ENCODE results near the gene WDSUB1.

The WDSUB1 gene

DNA sequence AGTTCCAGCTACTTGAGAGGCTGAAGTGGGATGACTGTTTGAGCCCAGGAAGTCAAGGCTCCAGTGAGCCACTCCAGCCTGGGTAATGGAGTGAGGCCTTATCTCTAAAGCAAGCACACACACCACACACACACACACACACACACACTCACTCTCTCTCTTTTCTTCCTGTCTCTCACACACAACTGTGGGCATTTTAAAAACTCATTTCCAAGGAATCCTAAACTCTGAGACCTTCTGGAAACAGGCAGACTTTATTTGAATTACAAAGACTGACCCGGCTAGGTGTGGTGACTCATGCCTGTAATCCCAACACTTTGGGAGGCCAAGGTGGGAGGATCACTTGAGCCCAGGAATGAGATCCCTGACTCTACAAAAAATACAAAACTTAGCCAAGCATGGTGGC lies 21.3 kb downstream of the WDSUB1 start:
- no peak for DNase-seq

DNA sequence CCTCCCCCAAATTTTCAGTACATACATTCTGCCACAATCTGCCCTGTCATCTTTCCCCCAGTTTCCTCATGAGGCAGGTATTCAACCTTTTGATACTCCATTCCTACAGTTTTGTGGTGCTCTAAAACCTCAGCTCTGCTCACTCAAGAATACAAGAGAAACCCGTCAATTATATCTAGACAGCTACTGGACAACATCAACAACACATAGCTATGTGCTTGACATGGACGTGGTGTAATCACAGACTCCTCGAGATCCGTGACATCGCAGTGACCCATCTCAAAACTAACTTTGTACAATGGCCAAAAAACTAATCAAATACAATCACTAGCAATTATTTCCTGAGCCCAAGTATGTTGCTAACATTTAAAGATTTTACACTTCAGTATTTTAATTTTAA lies 23.6 kb downstream of the WDSUB1 start:
- DNase-seq = no peak

- DNase-seq = no peak
Observed at GRCh38 chr2:159262226-159262625, 24.3 kb downstream of the WDSUB1 start.

- no peak for DNase-seq
Observed at GRCh38 chr2:159256159-159256558, 30.3 kb downstream of the WDSUB1 start.

GRCh38 chr2:159252905-159253304 lies 33.6 kb downstream of the WDSUB1 start:
- no peak for DNase-seq

- DNase-seq = no peak
Observed at GRCh38 chr2:159251296-159252173, 35.0 kb downstream of the WDSUB1 start.

GRCh38 chr2:159249990-159250715 lies 36.4 kb downstream of the WDSUB1 start:
- DNase-seq = no peak

DNA sequence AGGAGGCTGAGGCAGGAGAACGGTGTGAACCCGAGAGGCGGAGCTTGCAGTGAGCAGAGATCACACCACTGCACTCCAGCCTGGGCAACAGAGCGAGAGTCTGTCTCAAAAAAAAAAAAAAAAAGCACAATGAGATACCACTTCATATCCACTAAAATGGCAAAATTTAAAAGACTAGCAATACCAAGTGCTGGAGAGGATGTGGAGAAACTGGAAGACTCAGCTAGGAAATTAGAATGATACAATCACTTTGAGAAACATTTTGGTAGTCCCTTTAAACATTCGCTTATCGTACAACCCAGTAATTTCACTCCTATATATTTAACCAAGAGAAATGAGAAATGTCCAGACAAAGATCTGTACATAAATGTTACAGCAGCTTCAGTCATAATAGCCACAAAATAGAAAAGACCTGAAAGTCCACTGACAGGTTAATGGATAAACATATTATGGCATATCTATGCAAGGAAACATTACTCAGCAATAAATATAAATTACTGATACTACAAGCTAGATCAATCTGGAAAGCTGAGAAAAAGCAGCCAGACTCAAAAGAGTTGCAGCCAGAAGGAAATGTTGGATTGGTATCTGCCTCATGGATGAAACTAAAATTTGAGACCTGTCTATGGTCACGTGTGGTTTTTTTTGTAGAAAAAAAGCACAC lies 40.0 kb downstream of the WDSUB1 start:
- no peak for DNase-seq

GRCh38 chr2:159243529-159243928 lies 43.0 kb downstream of the WDSUB1 start:
- no peak for DNase-seq

DNA sequence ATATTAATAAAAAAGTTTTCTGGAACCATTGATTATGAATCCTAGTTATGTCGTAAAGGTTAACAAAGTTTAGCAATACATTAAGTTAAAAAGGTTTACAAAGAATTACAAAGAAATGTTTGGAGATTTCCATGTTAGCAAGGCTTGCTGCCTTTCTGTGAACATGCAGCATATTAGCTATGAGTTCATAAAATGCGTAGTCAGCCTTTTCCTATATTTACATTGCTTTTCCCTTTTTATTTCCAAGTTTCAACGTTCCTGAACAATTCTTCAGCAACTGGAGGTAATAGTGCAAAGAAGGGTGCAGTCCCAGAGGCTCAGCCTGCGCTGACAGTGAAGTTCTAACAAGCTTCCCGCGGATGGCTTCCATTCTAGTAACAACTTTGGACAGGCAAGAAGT lies 51.6 kb downstream of the WDSUB1 start:
- no peak for DNase-seq

GRCh38 chr2:159232456-159233170 lies 53.9 kb downstream of the WDSUB1 start:
- DNase-seq = no peak

DNA sequence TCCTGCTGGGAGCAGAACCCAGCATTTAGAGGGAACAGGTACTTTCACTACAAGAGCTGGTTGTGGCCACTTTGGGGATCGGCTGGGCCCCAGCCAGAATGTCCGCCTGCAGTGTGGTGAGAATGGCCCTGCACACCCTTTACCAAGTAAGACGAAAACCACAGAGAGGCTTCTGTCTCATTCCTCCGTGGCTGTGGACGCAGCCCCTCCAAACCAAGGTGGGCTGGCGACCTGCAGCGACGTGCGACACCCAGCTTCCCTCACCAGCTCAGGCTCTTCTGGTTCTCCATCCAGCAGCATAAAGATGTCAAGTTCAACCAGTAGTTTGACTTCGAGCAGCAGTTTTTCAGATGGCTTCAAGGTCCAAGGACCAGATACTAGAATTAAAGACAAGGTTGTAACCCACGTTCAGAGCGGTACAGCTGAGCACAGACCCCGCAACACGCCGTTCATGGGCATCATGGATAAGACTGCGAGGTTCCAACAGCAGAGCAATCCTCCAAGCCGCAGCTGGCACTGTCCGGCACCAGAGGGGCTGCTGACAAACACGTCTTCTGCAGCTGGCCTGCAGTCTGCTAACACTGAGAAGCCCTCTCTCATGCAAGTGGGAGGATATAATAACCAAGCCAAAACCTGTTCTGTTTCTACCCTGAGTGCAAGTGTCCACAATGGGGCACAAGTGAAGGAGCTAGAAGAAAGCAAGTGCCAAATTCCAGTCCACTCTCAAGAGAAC lies 56.2 kb downstream of the WDSUB1 start:
- no peak for DNase-seq

DNA sequence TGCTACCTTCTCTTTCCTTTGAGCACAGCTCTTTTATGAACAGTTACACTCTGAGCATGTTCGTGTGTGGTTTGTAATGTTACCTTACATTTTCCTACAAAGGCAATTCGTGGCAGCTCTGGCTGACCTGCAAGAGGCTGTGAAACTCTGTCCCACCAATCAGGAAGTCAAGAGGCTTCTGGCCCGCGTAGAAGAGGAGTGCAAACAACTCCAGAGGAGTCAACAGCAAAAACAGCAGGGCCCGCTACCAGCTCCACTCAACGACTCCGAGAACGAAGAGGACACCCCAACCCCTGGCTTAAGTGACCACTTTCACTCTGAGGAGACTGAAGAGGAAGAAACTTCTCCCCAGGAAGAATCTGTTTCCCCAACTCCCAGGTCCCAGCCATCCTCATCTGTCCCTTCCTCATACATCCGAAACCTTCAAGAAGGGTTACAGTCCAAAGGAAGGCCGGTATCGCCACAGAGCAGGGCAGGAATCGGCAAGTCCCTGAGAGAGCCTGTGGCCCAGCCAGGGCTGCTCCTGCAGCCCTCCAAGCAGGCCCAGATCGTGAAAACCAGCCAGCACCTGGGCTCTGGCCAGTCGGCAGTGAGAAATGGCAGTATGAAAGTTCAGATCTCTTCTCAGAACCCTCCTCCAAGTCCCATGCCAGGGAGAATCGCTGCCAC lies 56.9 kb downstream of the WDSUB1 start:
- no peak for DNase-seq

DNA sequence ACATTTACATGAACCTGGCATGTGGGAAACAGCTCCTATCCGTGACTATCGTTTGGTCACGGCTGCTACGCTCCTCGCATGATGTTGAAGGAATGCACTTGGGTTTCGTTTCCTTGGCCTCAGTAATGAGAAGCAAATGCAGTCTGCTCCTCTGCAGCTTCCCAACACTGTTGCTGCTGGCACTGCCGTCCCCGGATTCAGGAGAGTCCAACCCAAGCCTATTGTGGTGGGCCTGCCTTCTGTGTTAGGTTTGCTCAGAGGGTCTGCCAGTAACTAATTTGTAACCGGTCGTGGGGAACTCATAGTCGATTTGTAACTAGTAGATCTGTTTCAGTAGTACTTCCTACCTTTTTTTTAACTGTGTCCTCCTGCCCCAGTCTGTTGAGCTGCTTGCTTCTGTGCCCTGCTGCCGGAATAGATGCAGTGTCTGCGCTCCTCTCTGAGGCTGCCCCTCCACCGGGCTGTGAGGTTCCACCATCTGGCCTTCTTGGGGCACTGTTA lies 58.4 kb downstream of the WDSUB1 start:
- DNase-seq = no peak

GRCh38 chr2:159227467-159227866 lies 59.0 kb downstream of the WDSUB1 start:
- no peak for DNase-seq

- peak; percentile 84 for DNase-seq
Observed at GRCh38 chr2:159226608-159227385, 59.7 kb downstream of the WDSUB1 start.

DNA sequence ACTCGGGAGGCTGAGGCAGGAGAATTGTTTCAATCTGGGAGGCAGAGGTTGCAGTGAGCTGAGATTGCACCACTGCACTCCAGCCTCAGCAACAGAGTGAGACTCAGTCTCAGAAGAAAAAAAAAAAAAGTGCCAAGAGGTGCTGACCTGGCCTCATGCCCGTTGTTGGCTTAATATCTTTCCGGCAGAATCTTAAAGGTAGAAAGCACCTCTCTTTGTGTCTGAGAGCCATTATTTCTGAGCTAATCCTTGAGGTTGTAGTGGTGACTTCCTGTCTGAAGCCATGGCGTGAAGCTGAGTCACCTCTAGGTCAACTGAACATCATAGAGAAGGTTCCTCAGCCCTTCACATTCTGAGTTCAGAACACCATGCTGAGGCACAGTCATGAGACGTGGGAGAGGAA lies 60.4 kb downstream of the WDSUB1 start:
- no peak for DNase-seq

- peak; percentile 64 for DNase-seq
Observed at GRCh38 chr2:159225025-159226016, 61.2 kb downstream of the WDSUB1 start.

DNA sequence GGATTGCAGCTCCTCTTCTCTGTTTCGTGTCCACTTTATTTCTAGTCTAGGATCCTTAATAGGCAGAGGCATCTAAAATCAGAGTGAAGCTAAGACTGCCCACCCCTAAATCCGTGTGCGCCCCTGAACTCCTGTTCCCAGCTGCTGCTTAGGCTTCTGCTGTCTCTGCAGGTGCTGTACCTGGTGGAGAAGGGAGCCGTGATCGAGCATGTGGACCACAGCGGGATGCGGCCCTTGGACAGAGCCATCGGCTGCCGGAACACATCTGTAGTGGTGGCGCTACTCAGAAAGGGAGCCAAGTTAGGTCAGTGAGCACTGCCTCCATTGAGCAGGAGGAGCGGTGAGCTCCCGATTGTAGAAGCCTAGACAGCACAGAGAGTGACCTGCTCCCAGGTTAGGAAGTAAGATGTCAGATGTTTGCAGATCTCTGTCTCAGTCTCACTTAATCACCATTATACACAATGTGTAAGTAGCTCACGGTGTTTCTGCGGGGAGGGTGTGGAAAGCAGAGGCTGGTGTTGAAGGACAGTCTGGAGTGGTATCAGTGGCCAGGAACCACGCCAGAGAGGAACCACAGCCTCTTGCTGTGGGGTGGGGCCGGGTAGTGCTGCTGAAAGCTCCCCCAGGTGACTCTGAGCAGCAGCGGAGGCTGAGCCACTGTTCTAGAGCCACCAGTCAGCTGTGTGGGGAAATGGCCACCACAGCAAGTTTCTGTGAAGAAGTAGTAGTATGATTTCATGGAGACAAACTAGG lies 62.3 kb downstream of the WDSUB1 start:
- DNase-seq = no peak
